Measurements from ENCODE around the gene P2RX4. TPM values are rescaled to one million over a fixed set of nuclear protein-coding genes. Genes with fewer than 3 reads are reported as not detected.
A peak's percentile ranks its signal among the peaks of the same experiment; 100 is the strongest.

Gene P2RX4
- total and polyA plus RNA-seq, 9 of the 15 experiments (the other 6 are each of a cell fraction or from before 2014, with no cell fraction given) = 6.6 to 21.5 (median 11.7) TPM

DNA sequence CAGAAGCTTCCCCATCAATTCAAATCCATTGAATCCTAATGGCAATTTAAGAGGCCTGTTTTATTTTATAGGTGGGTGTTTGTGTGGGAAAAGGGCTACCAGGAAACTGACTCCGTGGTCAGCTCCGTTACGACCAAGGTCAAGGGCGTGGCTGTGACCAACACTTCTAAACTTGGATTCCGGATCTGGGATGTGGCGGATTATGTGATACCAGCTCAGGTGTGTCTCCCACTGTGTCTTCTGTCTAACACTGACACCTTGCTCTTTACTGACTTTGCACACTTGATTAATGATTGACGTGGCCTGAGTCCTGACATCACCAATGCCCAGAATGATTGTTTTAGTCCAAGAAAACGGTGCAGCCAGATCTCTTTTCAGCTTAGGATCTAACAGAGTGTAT lies 7.1 kb downstream of the P2RX4 start:
- FAIRE-seq = no peak
- CTCF ChIA-PET (ENCODE audit: low intra/inter-chr PET ratio) = no interaction called here
- no TSS peak for BruUV-seq (replicated peaks)
- H3K4me3 ChIP-seq = no peak overlapping the region
- H4K20me1 ChIP-seq (replicated peaks; ENCODE audit: control insufficient read depth, insufficient read depth, low read length) = no peaks in the 10 kb centered on the region
- no peaks in the 10 kb centered on the region for H3K79me2 ChIP-seq (ENCODE audit: control insufficient read depth, insufficient read depth, low read length)
- H3K9me1 ChIP-seq (ENCODE audit: control insufficient read depth, insufficient read depth, low read length) = peaks cover 6% of the 10 kb centered on the region
- DNase-seq (ENCODE audit: extremely low read depth in 1 of 4, low spot score in 3 of 4) = peak in 2 of 4 experiments; percentile 2 to 10
- H2AFZ ChIP-seq (ENCODE audit: low read depth, low read length) = no peak overlapping the region
- H3K9me3 ChIP-seq (replicated peaks; ENCODE audit: control insufficient read depth, insufficient read depth, low read depth, low read length) = no peaks in the 10 kb centered on the region
- peaks cover 0 to 7% of the 10 kb centered on the region in 2 experiments; a peak in 2 of 5 replicates for H3K4me1 ChIP-seq (replicated peaks in 1 of 2; ENCODE audit: control insufficient read depth in 2 of 2, insufficient read depth in 2 of 2, low read length in 2 of 2)
- no peak overlapping the region for H3K4me2 ChIP-seq (ENCODE audit: insufficient read depth, low read length)
- no peak overlapping the region for H3K9ac ChIP-seq (ENCODE audit: insufficient read depth in 1 of 2, low read depth in 2 of 2, low read length in 2 of 2)
- intact Hi-C loops (cut with micrococcal nuclease) = loop anchor here (10.0 kb wide), 1 partner anchor 212 kb away; no protein-coding TSS in a partner anchor
- POLR2A ChIA-PET = interaction anchor here (0.7 to 1.2 kb wide), 2 partner anchors 10 to 33 kb away, joined by 3 to 4 read pairs; no protein-coding TSS in a partner anchor
- ATAC-seq = no peak
- in situ Hi-C loops (cut with MboI) = no loop called here
- no peaks in the 10 kb centered on the region for H3K27me3 ChIP-seq (ENCODE audit: control insufficient read depth in 2 of 2, insufficient read depth in 2 of 2, low read length in 2 of 2)
- H3K27ac ChIP-seq (ENCODE audit: extremely low read depth, low read depth, low read length) = no peak overlapping the region
- WGBS (ENCODE audit: insufficient coverage, low coverage, missing lambda C conversion rate) = 67% methylated on average over 8 of the region's 8 CpGs
- TF ChIP-seq MAZ (CRISPR knock-in tag; conservative IDR thresholded peaks at IDR 0.05 in 1 of 2, IDR thresholded peaks at IDR 0.05 in 1 of 2) (no peak), MYNN (IDR thresholded peaks at IDR 0.05) (no peak), MYNN (CRISPR knock-in tag; IDR thresholded peaks at IDR 0.05) (no peak), POLR2H (tag; IDR thresholded peaks at IDR 0.05; ENCODE audit: low read depth) (no peak), MEIS2 (IDR thresholded peaks at IDR 0.05; ENCODE audit: partially characterized antibody) (peak; percentile 4), MTF1 (CRISPR knock-in tag; IDR thresholded peaks at IDR 0.05; ENCODE audit: borderline replicate concordance) (no peak), RBM14 (IDR thresholded peaks at IDR 0.05; ENCODE audit: borderline replicate concordance, insufficient read depth, low read depth, low read length) (no peak), KHSRP (IDR thresholded peaks at IDR 0.05) (no peak), ZNF695 (CRISPR knock-in tag; IDR thresholded peaks at IDR 0.05) (no peak)
- H3K36me3 ChIP-seq (ENCODE audit: control insufficient read depth, insufficient read depth, low read length) = peaks cover 8% of the 10 kb centered on the region; the same call in 1 of the 3 replicates
